MCF 10A (cell line): ENCODE data around the gene TP53TG3D. TPM values are rescaled to one million over a fixed set of nuclear protein-coding genes. Genes with fewer than 3 reads are reported as not detected.
"Not testable (repeated sequence)": the region's sequence is repeated elsewhere in the genome, so short reads cannot be mapped to it uniquely, and the experiment has no call there.

Experiments
- BruUV-seq: library from RNA; stranded (reverse); fragments of 400-500 nt; replicated peaks from 2 replicates; lab custom pipeline; 2021; lab: Mats Ljungman, UMichigan
- CTCF ChIA-PET: fragments of 300-600 bp; sonication (Branson Sonifier 250); formaldehyde crosslinking; extraction: SDS; loops from one replicate; lab custom pipeline; 2021; ENCODE audit warnings: antibody characterized with exemption, inconsistent platforms; lab: Yijun Ruan, JAX
- POLR2A ChIA-PET: fragments of 300-600, 350-650 bp; sonication (Branson Sonifier 250); formaldehyde crosslinking; extraction: SDS; loops from one replicate; lab custom pipeline; 2020; ENCODE audit warnings: antibody characterized with exemption, inconsistent platforms; lab: Yijun Ruan, JAX
- DNase-seq: peaks from one replicate; pipeline ENCODE4 v3.0.0-alpha.2; 2018; ENCODE audit not compliant: unreplicated experiment
- H3K27ac Mint-ChIP-seq: one replicate; pipeline ENCODE4 v1.8.0; 2022; ENCODE audit warnings: mild to moderate bottlenecking, low read depth, mixed read lengths; ENCODE audit not compliant: unreplicated experiment
- H3K27me3 Mint-ChIP-seq: one replicate; pipeline ENCODE4 v1.8.0; 2022; ENCODE audit warnings: mixed read lengths; ENCODE audit not compliant: insufficient read depth, unreplicated experiment
- H3K36me3 Mint-ChIP-seq: one replicate; pipeline ENCODE4 v1.8.0; 2022; ENCODE audit warnings: mild to moderate bottlenecking, moderate library complexity, mixed read lengths; ENCODE audit not compliant: insufficient read depth, unreplicated experiment
- H3K4me1 Mint-ChIP-seq: one replicate; pipeline ENCODE4 v1.8.0; 2022; ENCODE audit warnings: mixed read lengths; ENCODE audit not compliant: insufficient read depth, unreplicated experiment
- H3K4me3 Mint-ChIP-seq: one replicate; pipeline ENCODE4 v1.8.0; 2022; ENCODE audit warnings: mild to moderate bottlenecking, moderate library complexity, mixed read lengths; ENCODE audit not compliant: unreplicated experiment
- H3K9me3 Mint-ChIP-seq: one replicate; pipeline ENCODE4 v1.8.0; 2022; ENCODE audit warnings: mixed read lengths; ENCODE audit not compliant: unreplicated experiment
- intact Hi-C: fragments of 100-400 bp; cut with micrococcal nuclease; formaldehyde crosslinking; loops from 2 replicates; pipeline ENCODE4 v1.14.1; 2022
- total RNA-seq: library from RNA; stranded (reverse); gene quantifications from 2 replicates; pipeline ENCODE4 v1.2.3, GENCODE V29; 2022

TP53TG3D gene
- total RNA-seq, 1 experiment from 2014 or later: not detected

GRCh38 chr16:32287743-32288142 is 34.7 kb downstream of the TP53TG3D start:
- H3K27ac Mint-ChIP-seq, H3K4me3 Mint-ChIP-seq, H3K27me3 Mint-ChIP-seq, H3K36me3 Mint-ChIP-seq, POLR2A ChIA-PET, H3K9me3 Mint-ChIP-seq, CTCF ChIA-PET, BruUV-seq, intact Hi-C loops, H3K4me1 Mint-ChIP-seq, DNase-seq: not testable (repeated sequence)

- H3K9me3 Mint-ChIP-seq, POLR2A ChIA-PET, CTCF ChIA-PET, H3K27ac Mint-ChIP-seq, intact Hi-C loops, DNase-seq, BruUV-seq, H3K4me3 Mint-ChIP-seq, H3K4me1 Mint-ChIP-seq, H3K27me3 Mint-ChIP-seq, H3K36me3 Mint-ChIP-seq: not testable (repeated sequence)
Observed at GRCh38 chr16:32289197-32289596, 36.1 kb downstream of the TP53TG3D start.

GRCh38 chr16:32302776-32303175 is 49.7 kb downstream of the TP53TG3D start:
- DNase-seq, intact Hi-C loops, H3K9me3 Mint-ChIP-seq, CTCF ChIA-PET, H3K27me3 Mint-ChIP-seq, H3K4me3 Mint-ChIP-seq, BruUV-seq, H3K36me3 Mint-ChIP-seq, H3K27ac Mint-ChIP-seq, POLR2A ChIA-PET, H3K4me1 Mint-ChIP-seq: not testable (repeated sequence)
